Activated CD4-positive, alpha-beta T cell treated with anti-CD3 and anti-CD28 coated beads, Interleukin-2, amount 50 U/mL, for 16 hours (primary cell): ENCODE results near the gene P2RY11.

Source experiments
- DNase-seq: peaks from one replicate; pipeline ENCODE4 v3.0.0-alpha.2; 2020

P2RY11 gene

GRCh38 chr19:10114651-10115391 is 3.3 kb downstream of the P2RY11 start:
- peak; percentile 36 for DNase-seq

DNA sequence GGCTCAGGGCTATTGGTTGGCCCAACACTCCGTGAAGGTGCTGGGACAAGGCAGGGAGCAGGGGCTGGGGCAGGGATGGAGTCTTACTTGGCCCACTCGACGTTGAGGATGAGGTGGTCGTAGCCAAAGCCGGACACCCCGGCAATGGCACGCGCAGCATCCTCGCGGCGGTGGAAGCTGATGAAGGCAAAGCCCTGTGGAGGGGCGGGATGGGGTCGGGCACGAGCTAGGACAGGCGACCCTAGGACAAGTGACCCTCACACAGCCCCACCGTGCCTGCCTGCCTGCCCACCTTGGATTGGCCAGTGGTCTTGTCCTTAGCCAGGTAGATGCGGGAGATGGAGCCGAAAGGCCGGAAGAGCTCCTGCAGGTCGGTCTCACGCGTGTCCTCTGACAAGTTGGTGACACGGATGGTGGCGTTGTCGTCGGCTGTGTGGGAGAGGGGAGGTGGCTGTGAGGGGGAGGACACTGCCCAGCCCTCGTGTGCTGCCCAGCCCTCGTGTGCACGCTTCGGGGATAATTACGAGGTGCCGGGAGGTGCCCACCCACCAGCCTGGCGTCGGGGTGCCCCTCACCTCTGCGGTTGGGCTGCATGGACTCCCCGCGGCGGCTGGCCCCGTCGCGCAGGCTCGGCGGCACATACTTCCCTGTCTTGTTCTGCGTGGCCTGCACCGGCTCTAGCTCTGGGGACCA is 4.0 kb downstream of the P2RY11 start:
- DNase-seq = no peak

- DNase-seq = no peak
Measured at GRCh38 chr19:10116085-10116865, 4.8 kb downstream of the P2RY11 start.

DNA sequence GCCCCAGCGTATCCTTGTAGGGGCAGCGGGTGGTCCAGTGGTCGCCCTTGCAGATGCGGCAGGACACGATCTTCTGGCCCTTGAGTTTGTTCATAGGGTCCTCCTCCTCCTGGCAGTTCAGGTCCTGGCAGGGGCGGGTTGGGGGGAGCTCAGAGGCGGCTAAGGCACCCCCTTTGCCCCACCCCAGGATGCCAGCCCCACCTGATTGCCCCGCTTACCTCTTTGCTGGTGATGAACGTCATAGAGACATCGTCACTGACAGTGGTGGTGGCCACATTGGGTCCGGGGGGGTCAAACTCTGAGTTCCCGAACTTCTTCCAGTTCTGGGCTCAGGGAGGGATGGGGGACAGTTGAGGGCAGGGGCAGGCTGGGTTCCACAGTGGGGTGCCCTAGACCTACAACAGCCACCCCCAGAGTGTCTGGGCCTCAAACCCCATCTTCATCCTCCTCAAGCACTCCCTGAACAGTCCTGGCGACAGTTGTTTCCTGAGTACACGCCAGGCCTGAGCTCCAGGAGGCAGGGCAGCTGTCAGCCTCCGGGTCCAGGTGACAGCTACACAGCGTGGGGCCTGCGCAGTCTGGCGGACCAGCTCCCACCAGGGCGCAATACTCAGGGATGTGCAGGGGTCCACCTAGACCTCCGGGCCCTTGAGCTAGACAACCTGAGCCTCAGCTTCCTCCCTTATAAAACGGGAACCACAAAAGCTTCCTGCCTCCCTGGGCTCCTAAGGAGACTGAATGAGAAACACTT is 5.5 kb downstream of the P2RY11 start:
- DNase-seq = no peak

DNA sequence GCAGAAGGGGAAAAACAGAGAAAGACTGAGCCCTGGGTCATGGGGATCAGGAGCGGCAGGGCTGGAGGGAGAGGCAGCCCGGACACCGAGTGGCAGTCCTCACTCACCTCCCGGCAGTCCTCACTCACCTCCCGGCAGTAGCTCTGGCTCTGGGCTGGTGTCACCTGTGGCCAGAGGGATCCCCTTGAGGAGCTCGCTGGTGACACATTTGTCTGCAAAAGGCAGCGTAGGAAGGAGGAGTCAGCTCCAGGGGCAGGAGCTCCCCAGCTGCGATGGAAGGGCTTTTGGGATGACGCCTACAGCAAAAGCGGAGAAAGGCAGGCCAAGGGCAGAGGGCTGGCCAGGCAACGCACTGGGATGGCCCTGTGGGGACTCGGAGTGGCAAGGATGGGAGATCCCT is 7.5 kb downstream of the P2RY11 start:
- DNase-seq = no peak

DNA sequence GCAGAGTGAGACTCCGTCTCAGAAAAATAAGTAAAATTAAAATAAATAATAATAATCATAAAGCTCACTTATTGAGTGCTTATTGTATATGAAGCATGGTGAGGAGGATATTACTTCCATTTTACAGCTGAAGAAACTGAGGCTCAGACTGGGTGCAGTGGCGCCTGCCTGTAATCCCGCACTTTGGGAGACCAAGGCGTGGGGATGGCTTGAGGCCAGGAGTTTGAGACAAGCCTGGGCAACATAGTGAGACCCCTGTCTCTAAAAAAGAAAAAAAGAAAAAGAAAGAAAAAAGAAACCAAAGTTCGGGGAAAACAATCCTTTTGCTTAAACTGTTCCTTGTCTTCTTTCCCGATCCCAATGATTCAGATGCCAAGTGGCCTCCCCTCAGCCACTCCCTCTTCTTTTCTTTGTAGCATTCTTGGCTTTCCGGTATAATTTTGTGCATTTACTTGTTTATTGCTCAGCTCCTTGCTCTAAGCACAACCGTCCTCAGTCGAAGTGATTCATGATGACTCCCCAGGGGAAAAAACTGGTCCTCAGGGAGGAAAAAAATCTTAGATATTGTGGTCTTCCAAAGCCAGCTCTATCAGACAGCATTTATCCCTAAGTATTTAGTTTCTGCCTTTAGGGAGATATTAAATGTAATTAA is 9.2 kb downstream of the P2RY11 start:
- DNase-seq = no peak

GRCh38 chr19:10122045-10122444 is 10.6 kb downstream of the P2RY11 start:
- no peak for DNase-seq

- no peak for DNase-seq
Measured at GRCh38 chr19:10124429-10124828, 12.9 kb downstream of the P2RY11 start.

- DNase-seq = no peak
Measured at GRCh38 chr19:10126213-10126639, 14.7 kb downstream of the P2RY11 start.

GRCh38 chr19:10132905-10133304 is 21.4 kb downstream of the P2RY11 start:
- DNase-seq = no peak

DNA sequence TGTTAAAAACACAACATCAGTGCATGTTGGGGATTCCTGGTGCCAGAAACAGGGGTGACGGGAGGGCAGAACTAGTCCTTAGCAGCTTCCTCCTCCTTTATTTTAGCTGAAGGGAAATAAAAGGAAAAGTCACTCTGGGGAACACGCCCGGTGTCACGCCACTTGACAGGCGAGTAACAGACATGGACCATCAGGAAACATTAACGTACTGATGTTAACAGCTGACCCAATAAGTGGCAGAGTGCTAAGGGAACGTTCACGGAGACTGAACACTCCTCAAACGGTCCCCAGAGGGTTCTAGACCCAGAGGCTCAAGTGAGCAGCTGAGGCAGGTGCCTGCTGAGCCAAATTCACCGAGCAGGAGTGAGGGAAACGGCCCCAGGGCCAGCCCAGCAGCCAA is 22.1 kb downstream of the P2RY11 start:
- no peak for DNase-seq

GRCh38 chr19:10134040-10134439 is 22.5 kb downstream of the P2RY11 start:
- no peak for DNase-seq

GRCh38 chr19:10135551-10136334 is 24.2 kb downstream of the P2RY11 start:
- no peak for DNase-seq

DNA sequence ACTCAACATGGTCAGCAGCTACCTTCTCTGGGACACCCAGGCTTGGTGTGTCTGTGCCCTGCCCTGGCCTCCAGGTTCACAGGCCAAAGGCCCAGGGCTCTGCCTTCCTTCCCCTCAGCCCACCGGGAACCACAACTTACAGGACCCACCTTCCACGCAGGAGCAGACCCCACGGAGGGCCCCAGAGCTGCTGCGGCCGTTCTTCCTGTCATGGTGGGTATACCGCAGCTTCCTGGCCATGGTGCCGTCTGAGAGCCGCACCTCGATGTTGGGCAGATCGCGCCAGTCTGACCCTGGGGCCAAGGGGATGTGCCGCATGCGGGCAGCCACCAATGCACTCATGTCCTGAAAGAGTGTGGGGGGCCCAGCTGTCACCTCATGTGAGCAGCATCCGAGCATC is 25.4 kb downstream of the P2RY11 start:
- DNase-seq = no peak

DNA sequence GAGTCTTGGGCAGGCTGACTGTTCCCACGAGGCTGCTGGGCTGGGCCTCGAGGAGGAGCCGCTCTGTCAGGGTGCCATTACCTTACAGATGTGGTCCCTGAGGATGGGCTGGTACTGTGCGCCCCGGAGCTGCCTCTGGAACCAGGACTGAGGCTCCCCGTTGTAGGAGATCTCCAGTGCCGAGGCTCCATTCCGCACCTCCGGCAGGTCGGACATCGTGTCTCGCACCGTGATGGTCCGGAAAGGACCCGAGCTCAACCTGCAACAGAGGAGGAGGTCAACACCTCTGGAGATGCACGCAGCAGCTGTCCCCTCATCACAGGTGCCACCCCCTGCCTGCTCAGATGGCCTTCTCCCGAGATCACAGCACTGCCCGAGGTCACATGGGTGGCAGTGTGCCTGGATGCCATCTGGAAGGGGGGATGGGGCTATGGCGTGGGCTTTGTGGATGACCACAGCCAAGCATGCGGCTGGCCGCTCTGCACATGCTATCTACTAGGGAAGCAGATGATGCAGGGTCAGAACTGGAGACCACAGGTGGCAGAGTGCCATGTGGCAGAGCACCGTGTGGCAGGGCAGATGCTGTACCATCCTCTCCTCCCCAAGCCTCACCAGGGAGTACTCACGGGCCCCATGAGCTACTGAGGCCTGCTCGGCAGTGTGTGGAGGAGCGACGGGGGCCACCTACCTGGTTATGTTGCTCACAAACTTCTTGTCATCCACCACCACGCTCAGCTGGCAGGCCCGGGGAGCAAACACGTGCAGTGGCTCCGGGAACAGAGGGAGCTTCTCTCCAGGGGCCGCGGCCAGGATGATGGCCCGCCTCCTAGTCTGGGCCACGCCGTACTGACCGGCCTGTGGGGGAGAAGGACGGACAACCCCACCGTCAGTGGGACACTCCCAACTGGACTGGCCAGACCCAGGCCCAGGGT is 26.5 kb downstream of the P2RY11 start:
- DNase-seq = no peak

DNA sequence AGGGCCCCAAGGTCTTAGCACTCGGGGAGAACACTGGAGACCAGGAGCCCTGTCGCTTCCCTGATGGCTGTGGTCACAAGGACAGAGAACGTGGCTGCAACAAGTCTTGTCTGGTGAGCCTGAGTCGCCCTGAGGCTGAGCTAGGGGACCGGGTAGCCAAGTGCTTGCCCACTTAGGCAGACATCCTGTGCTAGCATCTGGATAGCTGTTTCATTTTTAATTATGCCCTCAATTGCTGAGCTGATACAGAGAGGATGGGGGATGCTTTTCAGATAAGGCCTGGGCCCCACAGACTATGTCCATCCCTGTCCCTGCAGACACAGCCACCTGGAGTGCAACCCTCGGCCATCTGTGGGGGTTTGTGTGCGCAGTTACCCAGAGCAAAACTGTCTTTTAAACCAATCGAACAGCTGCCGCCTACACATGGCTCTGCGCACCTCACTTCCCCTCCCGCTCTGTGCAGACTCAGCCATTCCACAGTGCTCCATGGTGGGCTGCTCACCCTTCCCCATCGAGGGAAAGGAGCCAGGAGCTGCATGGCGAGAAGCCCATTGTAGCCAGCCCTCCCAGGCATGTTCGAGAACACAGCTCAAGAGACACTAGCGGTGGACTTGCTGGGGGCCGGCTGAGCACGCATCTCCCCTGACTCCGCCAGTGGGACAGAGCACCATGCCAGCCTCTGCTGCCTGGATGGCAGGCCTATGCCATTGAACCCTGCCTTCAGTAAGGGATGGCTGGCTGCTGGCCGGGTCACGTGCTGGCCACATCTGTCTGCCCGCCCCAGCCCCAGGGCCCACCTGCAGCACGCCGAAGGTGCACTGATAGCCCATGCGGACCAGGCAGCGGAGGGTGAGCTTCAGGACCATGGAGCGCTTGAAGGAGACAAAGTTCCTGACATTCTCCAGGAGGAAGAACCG is 27.6 kb downstream of the P2RY11 start:
- DNase-seq = no peak

DNA sequence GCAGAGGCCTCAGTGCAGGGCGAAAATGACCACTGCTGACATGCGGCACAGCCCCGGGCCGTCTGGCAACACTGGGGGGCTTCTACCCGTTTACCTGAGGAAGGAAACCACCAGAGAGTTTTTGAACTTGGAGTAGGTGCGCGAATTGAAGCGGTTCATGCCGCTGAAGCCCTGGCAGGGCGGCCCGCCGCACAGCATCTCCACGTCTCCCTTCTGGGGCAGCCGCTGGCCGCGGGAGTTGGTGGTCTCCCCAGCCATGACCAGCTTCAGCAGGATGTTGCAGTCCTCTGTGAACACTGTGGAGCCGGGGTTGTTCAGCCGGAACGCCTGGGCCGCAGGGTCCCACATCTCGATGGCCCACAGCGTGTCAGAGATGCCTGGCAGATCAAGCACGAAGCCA is 28.5 kb downstream of the P2RY11 start:
- DNase-seq = no peak

DNA sequence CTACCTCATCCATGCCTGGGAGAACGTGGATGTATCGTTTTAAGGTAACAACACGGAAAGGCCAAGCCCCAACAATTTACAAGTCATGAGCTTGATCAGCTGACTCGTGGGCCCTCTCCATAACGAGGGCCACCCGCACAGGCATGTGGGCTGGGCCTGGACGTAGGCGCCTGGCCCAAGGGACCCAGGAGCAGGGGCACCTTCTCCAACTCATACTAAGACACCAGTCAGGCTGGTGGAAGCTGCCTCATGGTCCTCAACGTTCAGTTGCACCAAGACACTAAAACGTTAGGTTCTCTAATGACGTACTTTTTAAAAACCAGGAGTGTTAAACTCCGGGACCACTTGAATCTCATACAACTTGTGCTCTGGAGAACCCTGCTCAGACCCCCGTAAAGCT is 30.0 kb downstream of the P2RY11 start:
- DNase-seq = no peak

DNA sequence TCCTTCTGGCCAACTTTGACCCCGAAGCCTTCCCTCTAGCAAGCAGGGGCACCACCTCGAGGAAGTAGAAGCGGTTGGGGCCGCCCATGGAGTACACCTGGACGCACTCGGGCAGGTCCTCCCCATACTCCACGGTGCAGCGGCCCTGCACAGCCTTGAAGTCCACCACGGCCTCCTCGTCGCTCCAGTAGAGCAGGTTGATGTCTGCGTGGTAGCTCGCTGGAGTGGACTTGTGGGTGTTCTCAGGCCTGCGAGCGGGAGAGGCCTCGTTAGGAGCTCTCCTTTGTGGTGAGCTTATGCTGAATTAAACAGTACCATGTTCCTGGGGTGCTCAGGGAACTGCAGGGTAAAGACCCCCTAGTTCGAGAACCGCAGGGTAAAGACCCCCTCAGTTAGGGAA is 30.5 kb downstream of the P2RY11 start:
- DNase-seq = no peak
